Measurements from ENCODE around the gene DYRK2. TPM values are rescaled to one million over a fixed set of nuclear protein-coding genes. Genes with fewer than 3 reads are reported as not detected.
A peak's percentile ranks its signal among the peaks of the same experiment; 100 is the strongest.

DYRK2 gene
- total and polyA plus RNA-seq, 2 donors (not counting 3 experiments of a cell fraction or from before 2014, with no cell fraction given): 4.5 to 11.0 TPM

DNA sequence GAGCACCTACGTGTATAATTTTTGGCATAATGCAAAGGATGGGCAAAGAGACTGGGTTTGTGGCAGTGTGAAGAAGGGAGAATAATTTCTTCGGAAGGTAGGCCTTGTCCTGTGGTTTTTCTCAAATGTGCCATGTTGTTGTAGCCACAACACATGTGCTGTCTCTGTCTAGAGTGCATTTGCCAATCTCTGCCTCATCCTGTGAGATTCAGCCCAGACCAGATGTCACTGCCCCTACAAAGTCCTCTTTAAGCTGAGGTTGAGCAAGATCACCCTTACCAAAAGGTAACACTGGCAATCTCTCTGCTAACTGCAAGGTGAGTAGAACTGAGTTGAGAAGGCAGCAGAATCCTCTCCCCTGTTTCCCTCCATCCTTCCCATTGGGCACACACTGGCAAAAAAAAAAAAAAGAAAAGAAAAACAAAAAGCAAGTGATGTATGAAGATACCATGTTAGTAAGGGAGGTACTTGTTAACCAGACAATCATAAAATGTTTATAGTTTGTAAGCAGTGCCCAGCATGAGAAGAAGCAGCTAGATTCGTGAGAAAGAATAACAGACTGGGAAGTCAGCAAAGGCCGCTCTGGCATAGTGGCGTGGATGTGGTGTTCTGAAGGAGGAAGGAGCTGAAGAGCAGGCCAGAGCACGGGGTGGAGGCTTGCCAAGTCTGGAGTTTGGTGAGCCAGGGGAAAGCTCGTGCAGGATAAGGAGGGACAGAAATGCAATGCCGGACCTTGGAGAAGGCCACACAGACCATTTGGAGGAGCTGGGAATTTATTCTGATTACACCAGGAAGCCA lies 18.9 kb downstream of the DYRK2 start:
- DNase-seq (ENCODE audit: low read depth, low spot score): peak; percentile 59
- intact Hi-C loops (cut with micrococcal nuclease) (no loop called here), dilution Hi-C loops (cut with MboI; ENCODE audit: extremely low pct_ligation_motif_present, low sequenced_read_pairs) (no loop called here)
- Histone ChIP-seq H3K9me1 (replicated peaks; ENCODE audit: control insufficient read depth, extremely low read depth, insufficient read depth, low read length) (no peaks in the 10 kb centered on the region), H3K27me3 (ENCODE audit: control insufficient read depth in 2 of 2, insufficient read depth in 2 of 2, low read length in 2 of 2) (no peaks in the 10 kb centered on the region), H3K9ac (replicated peaks; ENCODE audit: extremely low read depth, insufficient read depth, low read length) (no peak overlapping the region), H3K36me3 (ENCODE audit: control insufficient read depth in 2 of 2, extremely low read depth in 1 of 2, insufficient read depth in 2 of 2, low read length in 2 of 2) (no peaks in the 10 kb centered on the region), H4K20me1 (replicated peaks; ENCODE audit: control insufficient read depth, extremely low read depth, insufficient read depth, low read length) (no peaks in the 10 kb centered on the region), H3K4me1 (ENCODE audit: control insufficient read depth, extremely low read depth, insufficient read depth, low read length) (no peaks in the 10 kb centered on the region), H3K4me3 (replicated peaks in 1 of 3; ENCODE audit: insufficient read depth in 1 of 3, low read depth in 1 of 3, low read length in 3 of 3) (no peak overlapping the region), H3K27ac (ENCODE audit: insufficient read depth, low read depth, low read length) (no peak overlapping the region), H3K79me2 (ENCODE audit: control insufficient read depth, insufficient read depth, low read length) (no peaks in the 10 kb centered on the region), H3K9me3 (replicated peaks; ENCODE audit: control insufficient read depth, insufficient read depth, low read length) (no peaks in the 10 kb centered on the region), H2AFZ (ENCODE audit: low read depth, low read length) (no peak overlapping the region), H3K4me2 (ENCODE audit: insufficient read depth, low read length) (no peak overlapping the region)
- POLR2A ChIA-PET: no interaction called here
- CTCF ChIA-PET: interaction anchor here (1.1 kb wide), 1 partner anchor 13 kb away, joined by 4 read pairs; no protein-coding TSS in a partner anchor
- no TSS peak for BruUV-seq (replicated peaks)
- TF ChIP-seq EZH2 (IDR thresholded peaks at IDR 0.05; ENCODE audit: borderline replicate concordance, low read depth, low read length, severe bottlenecking) (no peak), POLR2AphosphoS5 (IDR thresholded peaks at IDR 0.05; ENCODE audit: insufficient read depth, low read depth, low read length) (no peak), FOS (IDR thresholded peaks at IDR 0.05; ENCODE audit: borderline replicate concordance, insufficient read depth, low read length) (no peak), MYC (IDR thresholded peaks at IDR 0.05; ENCODE audit: low read depth, low read length) (no peak), JUN (IDR thresholded peaks at IDR 0.05; ENCODE audit: borderline replicate concordance, insufficient read depth, insufficient read length, low read depth) (no peak), GATA2 (IDR thresholded peaks at IDR 0.05; ENCODE audit: insufficient read depth, insufficient read length, low read depth, low read length) (no peak), POLR2A (IDR thresholded peaks at IDR 0.05; ENCODE audit: low read depth, low read length) (no peak)
- TF ChIP-seq, protein P1, sequence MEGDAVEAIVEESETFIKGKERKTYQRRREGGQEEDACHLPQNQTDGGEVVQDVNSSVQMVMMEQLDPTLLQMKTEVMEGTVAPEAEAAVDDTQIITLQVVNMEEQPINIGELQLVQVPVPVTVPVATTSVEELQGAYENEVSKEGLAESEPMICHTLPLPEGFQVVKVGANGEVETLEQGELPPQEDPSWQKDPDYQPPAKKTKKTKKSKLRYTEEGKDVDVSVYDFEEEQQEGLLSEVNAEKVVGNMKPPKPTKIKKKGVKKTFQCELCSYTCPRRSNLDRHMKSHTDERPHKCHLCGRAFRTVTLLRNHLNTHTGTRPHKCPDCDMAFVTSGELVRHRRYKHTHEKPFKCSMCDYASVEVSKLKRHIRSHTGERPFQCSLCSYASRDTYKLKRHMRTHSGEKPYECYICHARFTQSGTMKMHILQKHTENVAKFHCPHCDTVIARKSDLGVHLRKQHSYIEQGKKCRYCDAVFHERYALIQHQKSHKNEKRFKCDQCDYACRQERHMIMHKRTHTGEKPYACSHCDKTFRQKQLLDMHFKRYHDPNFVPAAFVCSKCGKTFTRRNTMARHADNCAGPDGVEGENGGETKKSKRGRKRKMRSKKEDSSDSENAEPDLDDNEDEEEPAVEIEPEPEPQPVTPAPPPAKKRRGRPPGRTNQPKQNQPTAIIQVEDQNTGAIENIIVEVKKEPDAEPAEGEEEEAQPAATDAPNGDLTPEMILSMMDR (IDR thresholded peaks at IDR 0.05; ENCODE audit: extremely low read depth in 1 of 2, insufficient read depth in 1 of 2, low read depth in 1 of 2, low read length in 2 of 2): no peak
- TF ChIP-seq, protein P2, sequence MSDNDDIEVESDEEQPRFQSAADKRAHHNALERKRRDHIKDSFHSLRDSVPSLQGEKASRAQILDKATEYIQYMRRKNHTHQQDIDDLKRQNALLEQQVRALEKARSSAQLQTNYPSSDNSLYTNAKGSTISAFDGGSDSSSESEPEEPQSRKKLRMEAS (IDR thresholded peaks at IDR 0.05; ENCODE audit: insufficient read depth, insufficient read length): no peak
- no peak for FAIRE-seq
